ENCODE measurements around the gene RACGAP1.

- no peak for TF ChIP-seq CTCF (IDR thresholded peaks at IDR 0.05)
- no peak for TF ChIP-seq POLR2A (IDR thresholded peaks at IDR 0.05)
These were observed 35.0 kb downstream of the RACGAP1 start for GRCh38 chr12:49990273-49990672.
